GM12864 (cell line): ENCODE data around the gene GPR108.

Experiments
- DNase-seq: peaks from one replicate; pipeline ENCODE4 v3.0.0-alpha.2; 2011; ENCODE audit warnings: low read depth
- H3K4me3 ChIP-seq: 2 replicates; pipeline ENCODE4 v1.5.1; 2011; ENCODE audit warnings: mild to moderate bottlenecking, low read depth, low read length, control low read depth
- TF ChIP-seq, protein P1 (sequence below): IDR thresholded peaks from 2 replicates; pipeline ENCODE4 v1.5.1; 2011; ENCODE audit warnings: low read depth, mild to moderate bottlenecking, moderate library complexity, low read length, control low read depth, inconsistent platforms; ENCODE audit errors: missing control alignments

GPR108 gene

DNA sequence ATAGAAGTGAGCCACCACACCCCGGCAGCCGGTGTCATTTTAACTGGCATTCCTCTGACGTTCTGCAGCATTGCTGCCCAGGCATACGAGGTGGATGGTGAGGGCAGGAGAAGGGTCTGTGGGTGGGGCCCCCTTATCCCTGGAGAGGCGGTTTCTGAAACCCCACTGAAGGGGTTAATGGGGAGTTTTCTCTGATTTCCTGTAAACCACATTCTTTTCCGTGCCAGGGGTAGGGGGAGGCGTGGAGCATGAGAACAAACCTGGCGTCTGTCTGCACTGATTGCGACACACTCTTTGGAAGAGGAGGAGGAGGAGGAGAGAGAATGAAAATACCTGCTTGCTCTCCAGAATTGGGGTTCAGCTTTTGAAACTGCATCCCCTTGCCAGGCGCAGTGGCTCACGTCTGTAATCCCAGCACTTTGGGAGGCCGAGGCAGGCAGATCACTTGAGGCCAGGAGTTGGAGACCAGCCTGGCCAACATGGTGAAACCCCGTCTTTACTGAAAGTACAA lies 14.2 kb downstream of the GPR108 start:
- no peak overlapping the region for H3K4me3 ChIP-seq
- DNase-seq = no peak
- TF ChIP-seq, protein P1, sequence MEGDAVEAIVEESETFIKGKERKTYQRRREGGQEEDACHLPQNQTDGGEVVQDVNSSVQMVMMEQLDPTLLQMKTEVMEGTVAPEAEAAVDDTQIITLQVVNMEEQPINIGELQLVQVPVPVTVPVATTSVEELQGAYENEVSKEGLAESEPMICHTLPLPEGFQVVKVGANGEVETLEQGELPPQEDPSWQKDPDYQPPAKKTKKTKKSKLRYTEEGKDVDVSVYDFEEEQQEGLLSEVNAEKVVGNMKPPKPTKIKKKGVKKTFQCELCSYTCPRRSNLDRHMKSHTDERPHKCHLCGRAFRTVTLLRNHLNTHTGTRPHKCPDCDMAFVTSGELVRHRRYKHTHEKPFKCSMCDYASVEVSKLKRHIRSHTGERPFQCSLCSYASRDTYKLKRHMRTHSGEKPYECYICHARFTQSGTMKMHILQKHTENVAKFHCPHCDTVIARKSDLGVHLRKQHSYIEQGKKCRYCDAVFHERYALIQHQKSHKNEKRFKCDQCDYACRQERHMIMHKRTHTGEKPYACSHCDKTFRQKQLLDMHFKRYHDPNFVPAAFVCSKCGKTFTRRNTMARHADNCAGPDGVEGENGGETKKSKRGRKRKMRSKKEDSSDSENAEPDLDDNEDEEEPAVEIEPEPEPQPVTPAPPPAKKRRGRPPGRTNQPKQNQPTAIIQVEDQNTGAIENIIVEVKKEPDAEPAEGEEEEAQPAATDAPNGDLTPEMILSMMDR = no peak

DNA sequence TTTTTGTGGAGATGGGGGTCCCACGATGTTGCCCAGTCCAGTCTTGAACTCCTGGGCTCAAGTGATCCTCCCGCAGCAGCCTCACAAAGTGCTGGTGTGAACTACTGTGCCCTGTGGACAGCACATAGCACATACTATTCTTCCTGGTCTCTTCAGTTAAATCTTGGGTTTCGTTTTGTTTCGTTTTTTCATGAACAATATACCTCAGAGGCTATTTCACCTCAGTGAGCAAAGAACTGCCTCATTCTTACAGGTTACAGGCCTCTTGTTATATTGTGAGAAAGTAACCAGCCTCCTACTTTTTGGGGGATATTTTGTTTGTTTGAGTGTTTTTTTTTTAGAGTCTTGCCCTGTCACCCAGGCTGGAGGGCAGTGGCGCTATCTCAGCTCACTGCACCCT lies 15.6 kb downstream of the GPR108 start:
- TF ChIP-seq, protein P1 = no peak
- peak; percentile 71 for DNase-seq
- peak overlapping the region; percentile 10; the same call in 1 of the 2 replicates for H3K4me3 ChIP-seq

- TF ChIP-seq, protein P1 = no peak
- no peak for DNase-seq
- H3K4me3 ChIP-seq = no peak overlapping the region
Measured at GRCh38 chr19:6721138-6721474, 16.3 kb downstream of the GPR108 start.

GRCh38 chr19:6720369-6721137 lies 16.8 kb downstream of the GPR108 start, which contains the start of gene C3:
Gene C3 (minus strand): TSS chr19:6720650. CDS start chr19:6720589, 61 bp downstream.
- TF ChIP-seq, protein P1 = no peak
- no peak for DNase-seq
- no peak within 1 kb of the TSS for H3K4me3 ChIP-seq

DNA sequence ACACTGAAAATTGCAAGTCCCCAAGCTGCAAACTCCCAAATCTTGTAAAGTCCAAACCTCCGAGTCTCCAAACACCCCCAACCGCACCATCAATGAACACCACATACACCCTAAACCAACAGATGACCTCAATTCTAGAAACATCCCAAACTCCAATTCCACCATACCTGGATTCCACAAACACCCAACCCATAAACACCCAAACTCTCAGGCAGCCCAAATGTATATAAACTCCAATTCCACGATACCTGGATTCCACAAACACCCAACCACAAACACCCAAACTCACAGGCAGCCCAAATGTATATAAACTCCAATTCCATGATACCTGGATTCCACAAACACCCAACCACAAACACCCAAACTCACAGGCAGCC lies 17.4 kb downstream of the GPR108 start:
- no peak overlapping the region for H3K4me3 ChIP-seq
- no peak for DNase-seq
- TF ChIP-seq, protein P1 = no peak

DNA sequence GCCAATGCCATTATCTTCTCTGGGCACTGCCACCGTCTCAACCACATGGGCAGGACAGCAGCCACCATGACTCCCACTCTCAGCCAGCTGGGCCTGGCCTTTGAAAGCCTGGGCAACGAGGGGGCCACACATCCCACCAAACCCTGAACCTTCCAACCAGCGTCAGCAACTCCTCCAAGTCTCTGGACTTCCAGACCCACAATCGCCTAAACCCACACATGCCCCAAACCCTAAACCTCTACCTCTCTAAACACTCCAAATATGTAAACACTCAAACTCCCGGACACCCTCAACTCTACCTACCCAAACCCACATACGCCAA lies 17.9 kb downstream of the GPR108 start:
- no peak overlapping the region for H3K4me3 ChIP-seq
- no peak for DNase-seq
- TF ChIP-seq, protein P1 = no peak
